Astrocyte of the hippocampus (primary cell): ENCODE data around the gene LBX1.

ENCODE experiments used
- DNase-seq: peaks from one replicate; pipeline ENCODE4 v3.0.0; 2011; ENCODE audit warnings: low read depth, low spot score

Gene LBX1

GRCh38 chr10:101244321-101245050 lies 15.2 kb upstream of the LBX1 start:
- DNase-seq: peak; percentile 32

GRCh38 chr10:101241840-101242707 lies 12.8 kb upstream of the LBX1 start:
- no peak for DNase-seq

DNA sequence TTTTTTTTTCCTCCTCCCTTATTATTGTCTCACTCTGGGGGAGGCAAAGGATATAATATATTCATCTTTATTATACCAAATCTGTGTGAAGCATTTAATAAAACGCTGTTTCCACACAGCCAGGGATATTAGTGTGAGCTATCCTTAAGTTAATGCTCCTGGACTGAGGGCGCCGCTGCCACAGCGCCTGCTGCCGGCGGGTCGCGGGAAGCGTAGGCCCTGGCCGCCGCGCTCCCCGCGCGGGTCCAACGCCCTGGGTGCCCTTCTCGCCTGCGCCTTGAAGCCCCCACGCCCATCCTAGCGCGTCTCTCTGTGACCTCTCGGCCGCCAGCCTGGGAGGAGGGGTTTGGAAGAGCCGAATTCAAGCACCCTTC lies 9.5 kb upstream of the LBX1 start:
- DNase-seq: peak; percentile 49

DNA sequence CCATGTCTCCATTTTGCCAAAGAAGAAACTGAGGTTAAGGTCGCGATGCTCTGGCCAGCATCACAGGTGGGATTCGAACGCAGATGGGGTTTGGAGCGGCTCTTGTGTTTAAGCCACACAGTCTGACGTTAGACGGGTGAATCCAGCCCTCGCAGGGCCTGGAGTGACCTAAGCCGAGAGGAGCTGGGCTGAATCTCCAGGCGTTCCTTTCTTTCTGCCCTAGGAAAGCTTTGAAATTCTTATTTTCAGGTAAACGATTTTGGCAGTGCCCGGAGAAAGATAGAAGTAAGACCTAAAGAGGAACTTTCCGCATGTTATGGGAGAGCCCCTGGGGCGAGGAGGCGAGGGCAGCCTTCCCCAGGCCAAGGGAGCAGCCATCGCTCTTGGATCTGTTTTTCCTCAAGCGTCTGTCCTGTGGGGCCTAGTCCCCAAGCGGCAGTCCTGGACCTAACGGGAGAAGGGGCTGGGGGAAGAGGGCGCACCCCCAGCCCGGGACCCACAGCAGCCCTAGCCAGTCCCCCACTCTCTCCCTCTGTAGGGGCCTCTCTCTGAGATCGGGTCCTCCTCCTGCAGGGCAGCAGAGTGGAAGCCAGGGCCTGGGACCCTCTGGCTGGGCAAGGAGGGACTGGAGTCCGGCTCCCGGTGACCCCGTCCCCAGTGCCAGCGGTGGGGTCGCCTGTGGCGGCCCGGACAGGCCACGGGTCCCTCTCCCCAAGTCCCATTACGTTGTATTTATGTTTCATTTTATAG lies 8.9 kb upstream of the LBX1 start:
- peak; percentile 10 for DNase-seq

- peak; percentile 49 for DNase-seq
These were observed 8.1 kb upstream of the LBX1 start for GRCh38 chr10:101237081-101237981.

GRCh38 chr10:101236376-101237080 lies 7.3 kb upstream of the LBX1 start:
- peak; percentile 33 for DNase-seq

DNA sequence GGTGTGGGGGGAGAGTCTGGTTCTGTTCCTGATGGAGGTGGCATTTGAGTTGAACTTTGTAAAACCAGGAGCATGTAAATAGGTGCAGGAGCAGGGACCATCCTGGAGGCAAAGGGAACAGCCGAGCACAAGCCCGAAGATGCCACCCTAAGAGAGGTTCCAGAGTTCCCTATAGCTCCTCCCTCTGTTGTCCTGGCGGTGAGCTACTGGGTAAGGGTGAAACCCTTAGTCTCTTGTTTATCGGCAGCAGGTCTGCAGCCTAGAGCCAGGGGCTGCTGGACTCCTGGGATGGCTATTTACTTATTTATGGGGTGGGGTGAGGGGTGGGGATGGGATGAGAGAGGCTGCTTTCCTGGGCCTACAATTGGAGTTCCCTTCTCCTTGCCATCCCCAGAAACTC lies 6.5 kb upstream of the LBX1 start:
- DNase-seq: no peak

DNA sequence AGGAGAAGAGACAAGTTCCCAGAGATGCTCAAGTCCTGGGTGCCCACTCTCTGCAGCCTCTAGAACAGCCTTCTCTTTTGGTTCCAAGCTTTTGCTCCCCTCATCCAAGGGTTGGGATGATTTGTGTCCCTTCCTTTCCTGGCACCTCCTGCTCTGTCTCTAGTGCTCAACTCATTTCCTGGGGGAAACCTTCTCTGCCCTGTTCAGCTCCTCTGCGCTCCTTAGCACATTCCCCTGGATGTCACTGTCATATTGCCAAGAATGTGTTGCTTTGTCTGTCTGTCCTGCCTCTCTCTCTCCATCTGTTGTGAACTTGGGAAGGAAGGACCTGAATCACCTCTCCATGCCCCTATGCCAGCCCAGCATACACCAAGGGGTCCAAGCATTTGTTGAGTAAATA lies 5.1 kb upstream of the LBX1 start:
- no peak for DNase-seq

GRCh38 chr10:101233863-101234262 lies 4.6 kb upstream of the LBX1 start:
- DNase-seq: no peak

DNA sequence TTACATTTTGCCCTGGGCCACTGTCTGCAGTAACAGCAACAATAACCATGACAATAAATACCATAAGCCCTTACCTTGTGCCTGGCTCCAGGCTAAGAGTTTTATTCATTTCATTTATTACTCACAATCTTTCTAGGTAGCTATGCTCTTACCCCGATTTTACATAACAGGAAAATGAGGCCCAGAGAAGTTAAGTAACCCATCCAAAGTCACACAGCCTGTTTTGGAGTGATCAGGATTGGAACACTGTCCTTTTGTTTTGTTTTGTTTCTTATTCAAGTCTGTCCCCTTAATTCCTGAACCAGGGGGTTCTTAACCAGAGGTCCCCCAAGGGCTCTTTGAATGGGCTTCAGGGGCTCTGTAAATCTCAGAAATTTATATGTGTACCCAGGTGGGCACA lies 4.2 kb upstream of the LBX1 start:
- DNase-seq: no peak

DNA sequence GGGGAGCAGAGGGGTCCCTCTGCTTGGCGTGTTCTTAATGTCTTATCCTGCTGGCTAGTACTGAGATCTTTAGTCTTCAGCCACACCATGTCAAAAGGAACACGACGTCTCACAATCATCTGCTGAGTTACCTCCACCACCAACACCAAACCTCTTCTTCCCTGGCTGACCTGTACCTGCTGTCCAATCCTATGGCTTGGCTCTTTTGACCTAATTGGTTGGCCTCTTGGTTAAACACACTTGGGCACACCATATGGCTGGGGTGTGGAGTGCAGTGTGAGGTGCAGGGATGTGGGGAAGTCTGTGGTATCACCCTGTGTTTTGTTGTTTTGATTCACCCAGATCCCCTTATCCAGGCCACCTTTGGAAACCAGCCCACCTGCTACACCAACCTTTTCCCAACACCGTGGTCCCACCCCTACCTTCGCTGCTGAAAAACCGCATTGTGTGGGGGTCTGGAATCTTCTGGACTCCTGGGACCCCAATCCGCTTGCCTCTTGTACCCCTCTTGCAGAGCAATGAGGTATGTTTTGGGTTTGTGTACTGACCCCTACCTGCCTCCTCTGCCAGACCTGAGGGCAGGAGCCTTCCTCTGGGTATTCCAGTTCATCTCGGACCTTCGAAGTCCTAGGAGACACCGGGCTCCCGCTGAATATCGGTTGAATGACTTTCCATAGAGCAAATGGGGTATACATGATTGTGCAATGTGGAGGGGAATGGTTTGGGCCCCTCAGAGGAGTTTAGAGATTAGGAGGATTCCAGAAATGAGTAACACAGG lies 2.8 kb upstream of the LBX1 start:
- no peak for DNase-seq

GRCh38 chr10:101231092-101231491 lies 1.8 kb upstream of the LBX1 start:
- DNase-seq: no peak

DNA sequence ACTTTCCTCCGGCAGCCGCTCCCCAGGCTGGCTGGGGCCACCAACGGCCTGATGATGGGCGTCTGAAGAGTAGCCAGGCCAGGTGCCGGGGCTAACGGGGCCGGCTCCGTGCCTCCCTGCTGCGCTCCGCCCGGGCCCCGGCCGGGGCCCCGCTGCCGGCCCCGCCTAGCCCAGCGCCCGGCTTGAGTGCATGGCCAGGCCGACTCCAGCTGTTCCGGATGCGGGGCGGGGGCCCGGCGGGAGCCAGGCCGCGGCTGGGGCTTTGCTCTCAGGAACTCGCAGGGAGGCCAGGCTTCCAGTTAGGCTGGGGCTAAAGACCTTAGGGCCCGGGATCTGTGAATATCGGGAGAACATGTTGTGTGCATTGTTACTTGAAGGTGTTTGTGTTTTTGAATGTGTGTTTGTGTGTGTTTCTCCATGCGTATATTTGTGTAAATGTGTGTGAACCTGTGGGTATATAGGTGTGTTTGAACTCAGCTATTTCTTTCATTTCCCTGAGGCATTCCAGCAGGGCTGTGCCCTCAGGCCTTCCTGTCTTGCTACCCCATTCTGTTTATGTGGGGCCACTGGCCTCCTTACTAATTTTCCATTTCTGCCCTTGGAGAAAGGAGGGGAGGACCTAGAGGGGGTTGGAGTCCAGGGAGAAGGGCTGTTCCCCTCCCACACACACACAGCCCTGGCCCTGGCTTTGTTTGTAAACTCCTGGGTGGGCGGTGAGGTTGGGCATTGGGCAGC lies 1.1 kb upstream of the LBX1 start:
- DNase-seq: peak; percentile 10

DNA sequence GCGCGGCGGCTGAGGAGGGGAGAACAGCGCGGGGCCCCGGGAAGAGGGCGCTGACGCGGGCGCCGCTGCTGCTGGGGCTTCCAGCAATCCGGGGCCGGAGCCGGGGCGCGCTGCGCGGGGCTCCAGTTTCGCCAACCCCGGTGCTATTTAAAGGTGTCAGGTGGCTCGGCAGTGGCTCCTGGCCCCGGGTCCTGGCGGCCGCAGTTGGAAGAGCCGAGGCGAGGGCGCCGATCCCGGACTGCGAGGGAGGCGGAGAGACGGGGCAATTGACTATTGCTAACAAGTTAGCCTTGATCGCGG lies 347 bp downstream of the LBX1 start:
- peak; percentile 16 for DNase-seq

DNA sequence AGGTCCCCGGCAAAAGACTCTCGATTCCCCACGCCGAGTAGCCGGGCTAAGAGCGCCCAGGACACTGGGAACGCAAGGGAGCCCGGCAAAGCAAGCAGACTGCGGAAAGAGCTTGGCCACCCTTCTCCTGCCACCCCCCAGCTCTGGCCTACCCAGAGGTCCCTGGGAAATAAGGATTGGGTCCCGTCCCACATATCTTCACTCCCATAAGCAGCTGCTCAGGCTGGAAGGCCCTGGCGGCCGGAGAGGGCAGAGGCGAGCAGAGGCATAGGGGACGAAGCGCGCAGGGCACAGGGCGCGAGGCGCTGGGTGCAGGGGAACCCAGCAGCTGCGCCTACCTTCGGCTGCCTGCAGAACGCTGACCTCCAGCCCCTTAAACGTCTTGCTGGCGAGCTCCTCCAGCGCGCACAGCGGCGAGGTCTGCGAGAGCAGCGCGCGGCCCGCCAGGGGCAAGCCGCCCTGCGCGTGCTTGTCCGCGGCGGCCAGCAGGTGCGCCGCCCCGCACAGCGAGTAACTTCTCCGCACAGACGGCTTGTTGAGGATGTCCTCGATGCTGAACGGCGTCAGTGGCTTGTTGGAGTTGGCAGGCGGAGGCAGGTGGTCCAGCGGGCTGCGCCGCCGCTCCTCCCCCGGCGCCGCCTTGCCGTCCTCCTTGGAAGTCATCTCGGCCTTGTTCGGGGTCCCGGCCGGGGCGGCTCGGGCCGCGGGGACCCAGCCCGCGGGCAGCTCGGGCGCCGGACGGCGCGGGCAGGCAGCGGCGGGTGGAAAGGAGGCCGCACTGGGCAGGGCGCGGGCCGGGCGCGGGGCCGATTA lies 904 bp downstream of the LBX1 start:
- DNase-seq: peak; percentile 28

DNA sequence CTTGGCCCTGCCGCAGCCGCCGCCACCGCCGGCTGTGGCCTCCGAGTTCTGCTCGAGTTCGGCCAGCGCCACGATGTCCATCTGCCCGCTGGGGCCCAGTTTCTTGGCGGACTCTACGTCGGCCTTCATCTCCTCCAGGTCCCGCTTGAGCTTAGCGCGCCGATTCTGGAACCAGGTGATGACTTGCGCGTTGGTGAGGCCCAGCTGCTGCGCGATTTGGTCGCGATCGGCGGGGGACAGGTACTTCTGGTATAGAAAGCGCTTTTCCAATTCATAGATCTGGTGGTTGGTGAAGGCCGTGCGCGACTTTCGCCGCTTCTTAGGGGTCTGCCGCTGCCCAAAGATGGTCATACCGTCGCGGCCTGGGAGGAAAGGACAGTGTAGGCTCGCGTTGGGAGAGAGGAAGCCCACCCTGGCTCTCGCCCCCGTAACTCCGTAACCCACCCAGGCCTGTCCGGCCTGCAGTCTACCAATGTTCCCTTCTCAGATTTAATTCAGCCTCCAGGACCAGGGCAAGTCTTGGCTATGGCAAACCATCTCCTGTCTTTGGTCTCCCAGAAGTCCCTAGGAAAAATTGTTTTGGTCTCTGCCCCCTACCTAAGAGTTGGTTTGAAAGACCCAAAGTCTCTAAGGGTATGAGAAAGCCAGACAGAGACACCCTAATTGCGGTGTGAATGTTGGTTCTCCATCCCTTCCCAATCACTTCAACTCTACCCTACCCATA lies 1.7 kb downstream of the LBX1 start:
- DNase-seq: no peak

DNA sequence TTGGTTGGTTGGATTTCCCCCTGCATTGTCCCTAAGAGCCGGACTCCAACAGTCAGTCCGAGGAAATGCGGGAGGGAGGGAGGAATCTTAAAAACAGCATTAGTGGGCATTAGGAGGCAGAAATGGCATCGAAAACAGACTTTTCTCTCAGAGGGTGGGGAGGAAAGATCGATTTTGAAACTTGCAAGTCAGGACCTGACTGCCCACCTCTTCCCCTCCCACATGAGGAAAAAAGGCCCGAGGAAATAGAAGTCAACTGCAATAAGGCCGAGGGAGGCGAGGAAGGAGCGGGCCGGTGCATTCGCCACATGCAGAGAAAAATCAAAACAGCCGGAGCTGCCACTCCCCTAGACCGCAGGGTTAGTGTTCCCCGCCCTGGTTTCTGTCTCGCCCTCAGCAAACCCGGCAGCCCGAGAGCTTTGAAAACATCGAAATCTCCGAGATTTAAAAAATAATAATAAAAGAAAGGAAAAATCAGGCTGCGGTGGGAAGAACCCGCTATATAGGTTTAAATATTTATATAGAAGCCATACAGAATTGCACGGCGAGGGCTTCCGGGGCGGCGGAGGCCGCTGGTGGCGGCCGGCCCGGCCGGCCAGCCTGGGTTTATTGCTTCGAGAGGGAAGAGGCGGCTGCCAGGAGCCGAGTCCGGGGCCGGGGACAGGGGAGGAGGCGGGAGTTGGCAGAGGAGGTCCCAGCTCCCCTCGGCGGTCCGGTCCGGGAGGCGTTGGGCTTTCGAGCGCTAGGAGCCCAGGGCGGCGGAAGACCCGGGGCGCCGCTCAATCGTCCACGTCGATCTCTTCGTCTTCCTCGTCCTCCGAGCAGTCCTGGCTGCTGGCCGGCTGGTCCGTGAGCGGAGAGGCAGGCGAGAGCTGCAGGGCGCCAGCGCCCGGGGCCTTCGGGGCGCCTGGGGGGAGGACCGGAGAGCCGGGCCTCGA lies 2.5 kb downstream of the LBX1 start:
- DNase-seq: peak; percentile 19
